GM18870 (cell line): Measurements from ENCODE around the gene ZNF277.

ENCODE experiments used
- ATAC-seq: cut with Tn5 transposase; IDR thresholded peaks from one replicate; pipeline ENCODE4 v1.9.1; 2021; ENCODE audit warnings: moderate library complexity; ENCODE audit not compliant: unreplicated experiment

ZNF277 gene

GRCh38 chr7:112338786-112339185, 132.3 kb downstream of the ZNF277 start:
- ATAC-seq: no peak

GRCh38 chr7:112341464-112341863, 135.0 kb downstream of the ZNF277 start:
- no peak for ATAC-seq

- ATAC-seq: no peak
These were observed 140.0 kb downstream of the ZNF277 start for GRCh38 chr7:112346381-112347060.

- ATAC-seq: no peak
These were observed 140.6 kb downstream of the ZNF277 start for GRCh38 chr7:112347088-112347487.

GRCh38 chr7:112350585-112350984, 144.1 kb downstream of the ZNF277 start:
- ATAC-seq: no peak

- ATAC-seq: no peak
These were observed 150.1 kb downstream of the ZNF277 start for GRCh38 chr7:112356596-112356995.

- ATAC-seq: no peak
These were observed 150.6 kb downstream of the ZNF277 start for GRCh38 chr7:112357136-112357535.

GRCh38 chr7:112358513-112358912, 152.0 kb downstream of the ZNF277 start:
- no peak for ATAC-seq

- no peak for ATAC-seq
These were observed 152.6 kb downstream of the ZNF277 start for GRCh38 chr7:112359086-112359485.

GRCh38 chr7:112360681-112361080, 154.2 kb downstream of the ZNF277 start:
- no peak for ATAC-seq

- ATAC-seq: no peak
These were observed 154.7 kb downstream of the ZNF277 start for GRCh38 chr7:112361154-112361553.

- ATAC-seq: no peak
These were observed 155.7 kb downstream of the ZNF277 start for GRCh38 chr7:112362053-112362650.

GRCh38 chr7:112362731-112363131, 156.2 kb downstream of the ZNF277 start:
- ATAC-seq: no peak

- no peak for ATAC-seq
These were observed 157.9 kb downstream of the ZNF277 start for GRCh38 chr7:112364388-112364787.

- no peak for ATAC-seq
These were observed 159.1 kb downstream of the ZNF277 start for GRCh38 chr7:112365551-112365950.

GRCh38 chr7:112366886-112367285, 160.4 kb downstream of the ZNF277 start:
- no peak for ATAC-seq

- no peak for ATAC-seq
These were observed 163.9 kb downstream of the ZNF277 start for GRCh38 chr7:112370436-112370835.

- ATAC-seq: no peak
These were observed 165.2 kb downstream of the ZNF277 start for GRCh38 chr7:112371701-112372100.

- no peak for ATAC-seq
These were observed 165.6 kb downstream of the ZNF277 start for GRCh38 chr7:112372101-112372500.

- no peak for ATAC-seq
These were observed 171.1 kb downstream of the ZNF277 start for GRCh38 chr7:112377593-112377992.

- no peak for ATAC-seq
These were observed 175.0 kb downstream of the ZNF277 start for GRCh38 chr7:112381311-112382091.
